Liver (tissue), 9 donors: Measurements from ENCODE around the gene CBR1. TPM values are rescaled to one million over a fixed set of nuclear protein-coding genes. Genes with fewer than 3 reads are reported as not detected.

ENCODE experiments used
- DNase-seq: peaks from one replicate; pipeline ENCODE4 v3.0.0-alpha.2; 2017; ENCODE audit warnings: low spot score
- H3K27ac ChIP-seq, 2 donors: one replicate each; pipeline ENCODE4 v1.7.0; 2013; ENCODE audit warnings: inconsistent platforms in 2 of 2, low read length in 2 of 2, control low read depth in 1 of 2, low read depth in 1 of 2, mild to moderate bottlenecking in 1 of 2
- H3K27me3 ChIP-seq, 4 donors: one replicate each; pipeline versions ENCODE4 v1.6.1 to v1.7.0; 2013; ENCODE audit warnings: low read length in 3 of 4, inconsistent platforms in 1 of 4, mild to moderate bottlenecking in 1 of 4, moderate library complexity in 1 of 4; ENCODE audit not compliant: control insufficient read depth in 4 of 4, insufficient read depth in 4 of 4
- H3K36me3 ChIP-seq, 4 donors: one replicate each; pipeline versions ENCODE4 v1.6.1 to v1.7.0; 2013; ENCODE audit warnings: low read length in 3 of 4, mild to moderate bottlenecking in 3 of 4, low read depth in 1 of 4, moderate library complexity in 1 of 4; ENCODE audit not compliant: control insufficient read depth in 4 of 4, insufficient read depth in 3 of 4
- H3K4me1 ChIP-seq, 4 donors: one replicate each; pipeline versions ENCODE4 v1.6.1 to v1.7.0; 2013; ENCODE audit warnings: low read length in 3 of 4, mild to moderate bottlenecking in 3 of 4, moderate library complexity in 1 of 4; ENCODE audit not compliant: control insufficient read depth in 4 of 4, insufficient read depth in 4 of 4
- H3K4me3 ChIP-seq, 3 donors: one replicate each; pipeline versions ENCODE4 v1.6.1 to v1.7.0; 2013; ENCODE audit warnings: low read length in 3 of 3, control low read depth in 1 of 3, low read depth in 1 of 3, mild to moderate bottlenecking in 1 of 3
- H3K9ac ChIP-seq, 2 donors: one replicate each; pipeline ENCODE4 v1.7.0; 2013; ENCODE audit warnings: low read length in 2 of 2, mild to moderate bottlenecking in 2 of 2, moderate library complexity in 2 of 2, control low read depth in 1 of 2, low read depth in 1 of 2
- H3K9me3 ChIP-seq, 4 donors: one replicate each; pipeline versions ENCODE4 v1.6.1 to v1.7.0; 2013; ENCODE audit warnings: low read length in 3 of 4; ENCODE audit not compliant: control insufficient read depth in 4 of 4
- ATF3 ChIP-seq: IDR thresholded peaks from 2 replicates; pipeline ENCODE4 v1.6.1; 2016; ENCODE audit warnings: antibody characterized with exemption
- CTCF ChIP-seq: fragments of 150-350 bp; IDR thresholded peaks from 2 replicates; pipeline ENCODE4 v1.5.1; 2017; ENCODE audit warnings: improper control_type of control experiment, low read depth, low read length; ENCODE audit not compliant: missing input control
- FOXA2 ChIP-seq: IDR thresholded peaks from 2 replicates; pipeline ENCODE4 v1.6.1; 2016; ENCODE audit warnings: antibody characterized with exemption
- GABPA ChIP-seq, 2 donors: IDR thresholded peaks in 1 of 2; conservative IDR thresholded peaks in 1 of 2; 2 replicates each; pipeline ENCODE4 v1.6.1; 2016; ENCODE audit warnings: antibody characterized with exemption in 2 of 2, mild to moderate bottlenecking in 1 of 2, moderate library complexity in 1 of 2
- HNF4G ChIP-seq: IDR thresholded peaks from 2 replicates; pipeline ENCODE4 v1.6.1; 2016; ENCODE audit warnings: antibody characterized with exemption
- JUND ChIP-seq, 2 donors: IDR thresholded peaks; 2 replicates each; pipeline ENCODE4 v1.6.1; 2016; ENCODE audit warnings: antibody characterized with exemption in 2 of 2
- MAX ChIP-seq: IDR thresholded peaks from 2 replicates; pipeline ENCODE4 v1.6.1; 2016; ENCODE audit warnings: antibody characterized with exemption
- NR2F2 ChIP-seq: IDR thresholded peaks from 2 replicates; pipeline ENCODE4 v1.6.1; 2016; ENCODE audit warnings: antibody characterized with exemption
- RAD21 ChIP-seq, 2 donors: IDR thresholded peaks; 2 replicates each; pipeline ENCODE4 v1.6.1; 2016; ENCODE audit warnings: antibody characterized with exemption in 2 of 2, mild to moderate bottlenecking in 2 of 2
- REST ChIP-seq: IDR thresholded peaks from 2 replicates; pipeline ENCODE4 v1.6.1; 2016; ENCODE audit warnings: antibody characterized with exemption, mild to moderate bottlenecking
- RXRA ChIP-seq, 2 donors: IDR thresholded peaks; 2 replicates each; pipeline ENCODE4 v1.6.1; 2017 to 2018; ENCODE audit warnings: antibody characterized with exemption in 2 of 2, mild to moderate bottlenecking in 1 of 2
- SP1 ChIP-seq: IDR thresholded peaks from 2 replicates; pipeline ENCODE4 v1.6.1; 2018; ENCODE audit warnings: antibody characterized with exemption, mild to moderate bottlenecking
- TAF1 ChIP-seq: conservative IDR thresholded peaks from 2 replicates; pipeline ENCODE4 v1.6.1; 2016; ENCODE audit warnings: antibody characterized with exemption, mild to moderate bottlenecking
- YY1 ChIP-seq: IDR thresholded peaks from 2 replicates; pipeline ENCODE4 v1.6.1; 2016; ENCODE audit warnings: antibody characterized with exemption, mild to moderate bottlenecking
- ZBTB33 ChIP-seq: IDR thresholded peaks from 2 replicates; pipeline ENCODE4 v1.6.1; 2016; ENCODE audit warnings: antibody characterized with exemption
- WGBS: extraction: QIAGEN DNeasy Blood & Tissue Kit; methylation state at CpG from one replicate; pipeline ENCODE4 v1.1.7; 2013; 5-methylcytosine and 5-hydroxymethylcytosine counted together
- polyA plus RNA-seq, 2 donors: library from polyadenylated mRNA; stranded (reverse) in 1 of 2; unstranded in 1 of 2; fragments of 200-250 nt in 1 of 2; fragments of >200 nt in 1 of 2; fragmentation: Nextera tagmentation in 1 of 2; extraction: Ambion mirVana in 1 of 2; gene quantifications; one replicate each; pipeline versions ENCODE4 v1.2.1 to v1.2.3, GENCODE V29; 2013 to 2015
- total RNA-seq, 2 donors: library from RNA; depleted of rRNA; stranded (reverse); fragments of >200 nt; gene quantifications; one replicate each; pipeline ENCODE4 v1.2.3, GENCODE V29; 2014
- donor health status: healthy.
- donor health status: healthy.
- donor health status: healthy.
- donor health status: healthy.
- donor health status: healthy.

The CBR1 gene
- total and polyA plus RNA-seq, 4 donors, result 94.2 to 218 (median 178) TPM

- WGBS, result 94% methylated on average over 28 of the region's 28 CpGs
- Histone ChIP-seq H3K4me1 (no peaks in the 10 kb centered on the region), H3K9me3 (no peaks in the 10 kb centered on the region), H3K4me3 (no peak overlapping the region), H3K27ac (no peak overlapping the region), H3K36me3 (peaks cover 6 to 21% (median 17%) of the 10 kb centered on the region in 4 donors), H3K9ac (no peak overlapping the region), H3K27me3 (no peaks in the 10 kb centered on the region)
- TF ChIP-seq ZBTB33, result no peak
- TF ChIP-seq NR2F2, result no peak
- TF ChIP-seq REST, result no peak
- TF ChIP-seq MAX, result no peak
- no peak for TF ChIP-seq ATF3
- no peak for DNase-seq
Observed at GRCh38 chr21:36032647-36033406, 37.0 kb upstream of the CBR1 start.

GRCh38 chr21:36034211-36034913 is 35.5 kb upstream of the CBR1 start:
- no peak for DNase-seq
- TF ChIP-seq YY1 (no peak), NR2F2 (no peak), FOXA2 (no peak), CTCF (no peak), JUND (IDR thresholded peaks at IDR 0.05) (no peak), RAD21 (IDR thresholded peaks at IDR 0.05) (no peak), TAF1 (no peak), GABPA (IDR thresholded peaks at IDR 0.05 in 1 of 2, conservative IDR thresholded peaks at IDR 0.05 in 1 of 2) (no peak), HNF4G (no peak), REST (no peak), RXRA (IDR thresholded peaks at IDR 0.05) (no peak), MAX (no peak), SP1 (no peak), ATF3 (no peak)
- 85% methylated on average over 16 of the region's 16 CpGs for WGBS
- H3K36me3 ChIP-seq, result peaks cover 11 to 33% (median 28%) of the 10 kb centered on the region in 4 donors
- no peaks in the 10 kb centered on the region for H3K4me1 ChIP-seq
- no peak overlapping the region for H3K9ac ChIP-seq
- no peaks in the 10 kb centered on the region for H3K27me3 ChIP-seq
- H3K27ac ChIP-seq, result no peak overlapping the region
- no peak overlapping the region for H3K4me3 ChIP-seq
- H3K9me3 ChIP-seq, result no peaks in the 10 kb centered on the region
